ENCODE measurements around the gene JMJD1C. TPM values are rescaled to one million over a fixed set of nuclear protein-coding genes. Genes with fewer than 3 reads are reported as not detected.

The JMJD1C gene
- total and polyA plus RNA-seq, 2 donors (not counting 3 experiments of a cell fraction or from before 2014, with no cell fraction given): 32.1 to 97.1 TPM

DNA sequence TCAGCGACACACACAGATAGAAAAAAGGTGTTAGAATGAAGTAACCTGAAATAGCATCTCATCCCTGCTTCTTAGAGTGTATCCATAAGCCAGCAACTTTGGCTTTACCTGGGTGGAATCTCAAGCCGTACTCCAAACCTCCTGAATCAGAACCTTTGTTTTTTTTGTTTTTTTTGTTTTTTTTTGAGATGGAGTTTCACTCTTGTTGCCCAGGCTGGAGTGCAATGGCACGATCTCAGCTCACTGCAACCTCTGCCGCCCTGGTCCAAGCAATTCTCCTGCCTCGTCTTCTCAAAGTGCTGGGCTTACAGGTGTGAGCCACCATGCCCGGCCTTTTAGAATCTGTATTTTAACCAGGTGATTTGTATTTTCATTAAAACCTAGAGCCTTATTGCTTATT, 323.6 kb downstream of the JMJD1C start:
- TF ChIP-seq MAX (IDR thresholded peaks at IDR 0.05; ENCODE audit: insufficient read depth, insufficient read length) (no peak), GATA2 (IDR thresholded peaks at IDR 0.05; ENCODE audit: insufficient read depth, insufficient read length, low read depth, low read length) (no peak), JUN (IDR thresholded peaks at IDR 0.05; ENCODE audit: borderline replicate concordance, insufficient read depth, insufficient read length, low read depth) (no peak), MYC (IDR thresholded peaks at IDR 0.05; ENCODE audit: low read depth, low read length) (no peak), POLR2A (IDR thresholded peaks at IDR 0.05; ENCODE audit: low read depth, low read length) (no peak), POLR2AphosphoS5 (IDR thresholded peaks at IDR 0.05; ENCODE audit: insufficient read depth, low read depth, low read length) (no peak), FOS (IDR thresholded peaks at IDR 0.05; ENCODE audit: borderline replicate concordance, insufficient read depth, low read length) (no peak), EZH2 (IDR thresholded peaks at IDR 0.05; ENCODE audit: borderline replicate concordance, low read depth, low read length, severe bottlenecking) (no peak)
- TF ChIP-seq, protein P1, sequence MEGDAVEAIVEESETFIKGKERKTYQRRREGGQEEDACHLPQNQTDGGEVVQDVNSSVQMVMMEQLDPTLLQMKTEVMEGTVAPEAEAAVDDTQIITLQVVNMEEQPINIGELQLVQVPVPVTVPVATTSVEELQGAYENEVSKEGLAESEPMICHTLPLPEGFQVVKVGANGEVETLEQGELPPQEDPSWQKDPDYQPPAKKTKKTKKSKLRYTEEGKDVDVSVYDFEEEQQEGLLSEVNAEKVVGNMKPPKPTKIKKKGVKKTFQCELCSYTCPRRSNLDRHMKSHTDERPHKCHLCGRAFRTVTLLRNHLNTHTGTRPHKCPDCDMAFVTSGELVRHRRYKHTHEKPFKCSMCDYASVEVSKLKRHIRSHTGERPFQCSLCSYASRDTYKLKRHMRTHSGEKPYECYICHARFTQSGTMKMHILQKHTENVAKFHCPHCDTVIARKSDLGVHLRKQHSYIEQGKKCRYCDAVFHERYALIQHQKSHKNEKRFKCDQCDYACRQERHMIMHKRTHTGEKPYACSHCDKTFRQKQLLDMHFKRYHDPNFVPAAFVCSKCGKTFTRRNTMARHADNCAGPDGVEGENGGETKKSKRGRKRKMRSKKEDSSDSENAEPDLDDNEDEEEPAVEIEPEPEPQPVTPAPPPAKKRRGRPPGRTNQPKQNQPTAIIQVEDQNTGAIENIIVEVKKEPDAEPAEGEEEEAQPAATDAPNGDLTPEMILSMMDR (IDR thresholded peaks at IDR 0.05; ENCODE audit: extremely low read depth in 1 of 2, insufficient read depth in 1 of 2, low read depth in 1 of 2, low read length in 2 of 2): no peak
- H3K4me2 ChIP-seq (ENCODE audit: insufficient read depth, low read length): no peak overlapping the region
- no peaks in the 10 kb centered on the region for H3K27me3 ChIP-seq (ENCODE audit: control insufficient read depth in 2 of 2, insufficient read depth in 2 of 2, low read length in 2 of 2)
- DNase-seq (ENCODE audit: low read depth, low spot score) (no peak), FAIRE-seq (no peak)
- no peak overlapping the region for H3K4me3 ChIP-seq (replicated peaks in 1 of 3; ENCODE audit: insufficient read depth in 1 of 3, low read depth in 1 of 3, low read length in 3 of 3)
- H3K36me3 ChIP-seq (ENCODE audit: control insufficient read depth in 2 of 2, extremely low read depth in 1 of 2, insufficient read depth in 2 of 2, low read length in 2 of 2): no peaks in the 10 kb centered on the region
- POLR2A ChIA-PET: interaction anchor here (1.3 kb wide), 1 partner anchor 9 kb away, joined by 3 read pairs; the partner anchor contains the start of gene NRBF2
- H4K20me1 ChIP-seq (replicated peaks; ENCODE audit: control insufficient read depth, extremely low read depth, insufficient read depth, low read length): peaks cover 3% of the 10 kb centered on the region
- dilution Hi-C loops (cut with MboI; ENCODE audit: extremely low pct_ligation_motif_present, low sequenced_read_pairs): no loop called here
- CTCF ChIA-PET: interaction anchor here (0.6 to 1.7 kb wide), 4 partner anchors 9 to 549 kb away, joined by 3 to 12 read pairs (median 6); partner anchors contain the start of gene NRBF2
- BruUV-seq (replicated peaks): no TSS peak
- no peaks in the 10 kb centered on the region for H3K9me1 ChIP-seq (replicated peaks; ENCODE audit: control insufficient read depth, extremely low read depth, insufficient read depth, low read length)
- intact Hi-C loops (cut with micrococcal nuclease): no loop called here
- no peaks in the 10 kb centered on the region for H3K4me1 ChIP-seq (ENCODE audit: control insufficient read depth, extremely low read depth, insufficient read depth, low read length)
- H3K9ac ChIP-seq (replicated peaks; ENCODE audit: extremely low read depth, insufficient read depth, low read length): no peak overlapping the region
- no peak overlapping the region for H2AFZ ChIP-seq (ENCODE audit: low read depth, low read length)
- peaks cover 70% of the 10 kb centered on the region for H3K79me2 ChIP-seq (ENCODE audit: control insufficient read depth, insufficient read depth, low read length)
- H3K9me3 ChIP-seq (replicated peaks; ENCODE audit: control insufficient read depth, insufficient read depth, low read length): no peaks in the 10 kb centered on the region
- no peak overlapping the region for H3K27ac ChIP-seq (ENCODE audit: insufficient read depth, low read depth, low read length)

Measured in endothelial cell of umbilical vein (primary cell).